ENCODE data around the gene EXOC4. TPM values are rescaled to one million over a fixed set of nuclear protein-coding genes. Genes with fewer than 3 reads are reported as not detected.

The EXOC4 gene
- total RNA-seq, 1 experiment from 2014 or later, result 71.0 TPM

- intact Hi-C loops (cut with micrococcal nuclease; ENCODE audit: unreplicated experiment) (no loop called here), in situ Hi-C loops (cut with HindIII; ENCODE audit: low pct_unique_long_range_greater_than_20kb, low sequenced_read_pairs) (no loop called here)
- POLR2A ChIA-PET, result no interaction called here
- no peak overlapping the region for H3K27ac ChIP-seq (ENCODE audit: low read length)
- no peaks in the 10 kb centered on the region for H3K27me3 ChIP-seq (ENCODE audit: control insufficient read depth, insufficient read depth, low read length)
- ATAC-seq (no peak), DNase-seq (ENCODE audit: low read depth, low spot score) (no peak)
- CTCF ChIA-PET, result no interaction called here
- no peaks in the 10 kb centered on the region for H3K4me1 ChIP-seq (ENCODE audit: control insufficient read depth, insufficient read depth, low read length)
- H3K9me3 ChIP-seq (ENCODE audit: control insufficient read depth, insufficient read depth, low read depth, low read length), result no peaks in the 10 kb centered on the region
- no peaks in the 10 kb centered on the region for H3K36me3 ChIP-seq (ENCODE audit: control insufficient read depth, insufficient read depth, low read length)
- TF ChIP-seq, protein P1, sequence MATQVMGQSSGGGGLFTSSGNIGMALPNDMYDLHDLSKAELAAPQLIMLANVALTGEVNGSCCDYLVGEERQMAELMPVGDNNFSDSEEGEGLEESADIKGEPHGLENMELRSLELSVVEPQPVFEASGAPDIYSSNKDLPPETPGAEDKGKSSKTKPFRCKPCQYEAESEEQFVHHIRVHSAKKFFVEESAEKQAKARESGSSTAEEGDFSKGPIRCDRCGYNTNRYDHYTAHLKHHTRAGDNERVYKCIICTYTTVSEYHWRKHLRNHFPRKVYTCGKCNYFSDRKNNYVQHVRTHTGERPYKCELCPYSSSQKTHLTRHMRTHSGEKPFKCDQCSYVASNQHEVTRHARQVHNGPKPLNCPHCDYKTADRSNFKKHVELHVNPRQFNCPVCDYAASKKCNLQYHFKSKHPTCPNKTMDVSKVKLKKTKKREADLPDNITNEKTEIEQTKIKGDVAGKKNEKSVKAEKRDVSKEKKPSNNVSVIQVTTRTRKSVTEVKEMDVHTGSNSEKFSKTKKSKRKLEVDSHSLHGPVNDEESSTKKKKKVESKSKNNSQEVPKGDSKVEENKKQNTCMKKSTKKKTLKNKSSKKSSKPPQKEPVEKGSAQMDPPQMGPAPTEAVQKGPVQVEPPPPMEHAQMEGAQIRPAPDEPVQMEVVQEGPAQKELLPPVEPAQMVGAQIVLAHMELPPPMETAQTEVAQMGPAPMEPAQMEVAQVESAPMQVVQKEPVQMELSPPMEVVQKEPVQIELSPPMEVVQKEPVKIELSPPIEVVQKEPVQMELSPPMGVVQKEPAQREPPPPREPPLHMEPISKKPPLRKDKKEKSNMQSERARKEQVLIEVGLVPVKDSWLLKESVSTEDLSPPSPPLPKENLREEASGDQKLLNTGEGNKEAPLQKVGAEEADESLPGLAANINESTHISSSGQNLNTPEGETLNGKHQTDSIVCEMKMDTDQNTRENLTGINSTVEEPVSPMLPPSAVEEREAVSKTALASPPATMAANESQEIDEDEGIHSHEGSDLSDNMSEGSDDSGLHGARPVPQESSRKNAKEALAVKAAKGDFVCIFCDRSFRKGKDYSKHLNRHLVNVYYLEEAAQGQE (IDR thresholded peaks at IDR 0.05; ENCODE audit: insufficient read depth in 1 of 2, low read depth in 2 of 2, low read length in 1 of 2), result no peak
- TF ChIP-seq POLR2AphosphoS5 (IDR thresholded peaks at IDR 0.05; ENCODE audit: low read depth, low read length) (no peak), CTCF (IDR thresholded peaks at IDR 0.05) (no peak), TCF7L2 (IDR thresholded peaks at IDR 0.05; ENCODE audit: low read depth, low read length) (no peak), SIN3A (IDR thresholded peaks at IDR 0.05; ENCODE audit: borderline replicate concordance, insufficient read depth, low read depth, low read length) (no peak)
- no TSS peak for BruUV-seq (replicated peaks)
- H3K4me3 ChIP-seq (ENCODE audit: low read depth in 2 of 2, low read length in 2 of 2), result no peak overlapping the region
Observed at GRCh38 chr7:133398506-133398905, 145.6 kb downstream of the EXOC4 start.

GRCh38 chr7:133401225-133401624, 148.3 kb downstream of the EXOC4 start:
- H3K27ac ChIP-seq (ENCODE audit: low read length), result no peak overlapping the region
- no peaks in the 10 kb centered on the region for H3K4me1 ChIP-seq (ENCODE audit: control insufficient read depth, insufficient read depth, low read length)
- ChIA-PET POLR2A (no interaction called here), CTCF (no interaction called here)
- no peaks in the 10 kb centered on the region for H3K27me3 ChIP-seq (ENCODE audit: control insufficient read depth, insufficient read depth, low read length)
- TF ChIP-seq, protein P1 (IDR thresholded peaks at IDR 0.05; ENCODE audit: insufficient read depth in 1 of 2, low read depth in 2 of 2, low read length in 1 of 2), result no peak
- TF ChIP-seq CTCF (IDR thresholded peaks at IDR 0.05) (no peak), TCF7L2 (IDR thresholded peaks at IDR 0.05; ENCODE audit: low read depth, low read length) (no peak), POLR2AphosphoS5 (IDR thresholded peaks at IDR 0.05; ENCODE audit: low read depth, low read length) (no peak), SIN3A (IDR thresholded peaks at IDR 0.05; ENCODE audit: borderline replicate concordance, insufficient read depth, low read depth, low read length) (no peak)
- BruUV-seq (replicated peaks), result no TSS peak
- no peak overlapping the region for H3K4me3 ChIP-seq (ENCODE audit: low read depth in 2 of 2, low read length in 2 of 2)
- intact Hi-C loops (cut with micrococcal nuclease; ENCODE audit: unreplicated experiment) (no loop called here), in situ Hi-C loops (cut with HindIII; ENCODE audit: low pct_unique_long_range_greater_than_20kb, low sequenced_read_pairs) (no loop called here)
- ATAC-seq, result no peak
- H3K36me3 ChIP-seq (ENCODE audit: control insufficient read depth, insufficient read depth, low read length), result no peaks in the 10 kb centered on the region
- no peak for DNase-seq (ENCODE audit: low read depth, low spot score)
- no peaks in the 10 kb centered on the region for H3K9me3 ChIP-seq (ENCODE audit: control insufficient read depth, insufficient read depth, low read depth, low read length)

Measured in Panc1 (cell line).